HepG2 (cell line): ENCODE results near the gene FTL.

Experiments used
- ZBTB1 ChIP-seq: sonication (generic); formaldehyde crosslinking; IDR thresholded peaks from 2 replicates; pipeline ENCODE4 v1.4.0; 2020; ENCODE audit warnings: missing genetic modification reagents, borderline replicate concordance
- TF ChIP-seq, protein P1 (sequence below): sonication (generic); formaldehyde crosslinking; IDR thresholded peaks from 2 replicates; pipeline ENCODE4 v1.4.0; 2020; ENCODE audit warnings: mild to moderate bottlenecking, low read depth, missing genetic modification reagents
- TF ChIP-seq, protein P2 (sequence below): sonication (generic); formaldehyde crosslinking; IDR thresholded peaks from 2 replicates; pipeline ENCODE4 v1.8.0; 2022; ENCODE audit warnings: mild to moderate bottlenecking, missing genetic modification reagents, borderline replicate concordance
- TF ChIP-seq, protein P3 (sequence below): sonication (generic); formaldehyde crosslinking; IDR thresholded peaks from 2 replicates; pipeline ENCODE4 v1.4.0; 2020; ENCODE audit warnings: missing genetic modification reagents

DNA sequence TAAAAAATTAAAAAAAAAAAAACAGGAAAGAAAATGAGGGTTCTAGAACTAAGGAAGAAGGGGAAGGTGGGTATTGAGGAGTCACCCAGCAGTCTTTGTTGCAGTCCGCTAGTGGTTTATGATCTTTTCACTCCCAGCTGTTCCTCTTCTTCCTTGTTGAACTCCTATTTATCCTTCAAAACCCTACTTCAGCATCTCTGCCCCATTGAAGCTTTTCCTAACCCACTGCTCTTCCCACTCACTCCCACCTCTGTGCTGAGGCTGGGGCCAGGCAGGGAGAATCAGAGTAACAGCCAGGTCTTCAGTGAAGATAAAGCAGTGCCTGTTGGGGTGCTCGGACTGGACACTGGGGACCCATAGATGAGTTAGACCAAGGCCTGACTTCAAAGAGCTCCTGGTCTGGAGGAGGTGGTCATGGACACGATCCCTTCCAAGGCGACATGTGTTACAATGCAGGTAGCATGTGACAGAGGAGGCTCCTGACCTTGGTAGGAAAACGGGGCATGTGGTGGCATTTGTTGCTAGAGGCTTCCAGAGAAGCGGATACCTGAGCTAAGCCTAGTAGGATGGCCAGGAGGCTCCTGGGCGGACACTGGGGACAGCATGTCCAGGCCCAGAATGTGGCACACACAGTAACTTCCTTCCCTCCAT is 40.0 kb downstream of the FTL start:
- TF ChIP-seq, protein P1, sequence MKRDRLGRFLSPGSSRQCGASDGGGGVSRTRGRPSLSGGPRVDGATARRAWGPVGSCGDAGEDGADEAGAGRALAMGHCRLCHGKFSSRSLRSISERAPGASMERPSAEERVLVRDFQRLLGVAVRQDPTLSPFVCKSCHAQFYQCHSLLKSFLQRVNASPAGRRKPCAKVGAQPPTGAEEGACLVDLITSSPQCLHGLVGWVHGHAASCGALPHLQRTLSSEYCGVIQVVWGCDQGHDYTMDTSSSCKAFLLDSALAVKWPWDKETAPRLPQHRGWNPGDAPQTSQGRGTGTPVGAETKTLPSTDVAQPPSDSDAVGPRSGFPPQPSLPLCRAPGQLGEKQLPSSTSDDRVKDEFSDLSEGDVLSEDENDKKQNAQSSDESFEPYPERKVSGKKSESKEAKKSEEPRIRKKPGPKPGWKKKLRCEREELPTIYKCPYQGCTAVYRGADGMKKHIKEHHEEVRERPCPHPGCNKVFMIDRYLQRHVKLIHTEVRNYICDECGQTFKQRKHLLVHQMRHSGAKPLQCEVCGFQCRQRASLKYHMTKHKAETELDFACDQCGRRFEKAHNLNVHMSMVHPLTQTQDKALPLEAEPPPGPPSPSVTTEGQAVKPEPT (CRISPR knock-in tag), result no peak
- TF ChIP-seq, protein P2, sequence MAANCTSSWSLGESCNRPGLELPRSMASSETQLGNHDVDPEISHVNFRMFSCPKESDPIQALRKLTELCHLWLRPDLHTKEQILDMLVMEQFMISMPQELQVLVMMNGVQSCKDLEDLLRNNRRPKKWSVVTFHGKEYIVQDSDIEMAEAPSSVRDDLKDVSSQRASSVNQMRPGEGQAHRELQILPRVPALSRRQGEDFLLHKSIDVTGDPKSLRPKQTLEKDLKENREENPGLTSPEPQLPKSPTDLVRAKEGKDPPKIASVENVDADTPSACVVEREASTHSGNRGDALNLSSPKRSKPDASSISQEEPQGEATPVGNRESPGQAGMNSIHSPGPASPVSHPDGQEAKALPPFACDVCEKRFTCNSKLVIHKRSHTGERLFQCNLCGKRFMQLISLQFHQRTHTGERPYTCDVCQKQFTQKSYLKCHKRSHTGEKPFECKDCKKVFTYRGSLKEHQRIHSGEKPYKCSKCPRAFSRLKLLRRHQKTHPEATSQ (CRISPR knock-in tag), result no peak
- TF ChIP-seq, protein P3, sequence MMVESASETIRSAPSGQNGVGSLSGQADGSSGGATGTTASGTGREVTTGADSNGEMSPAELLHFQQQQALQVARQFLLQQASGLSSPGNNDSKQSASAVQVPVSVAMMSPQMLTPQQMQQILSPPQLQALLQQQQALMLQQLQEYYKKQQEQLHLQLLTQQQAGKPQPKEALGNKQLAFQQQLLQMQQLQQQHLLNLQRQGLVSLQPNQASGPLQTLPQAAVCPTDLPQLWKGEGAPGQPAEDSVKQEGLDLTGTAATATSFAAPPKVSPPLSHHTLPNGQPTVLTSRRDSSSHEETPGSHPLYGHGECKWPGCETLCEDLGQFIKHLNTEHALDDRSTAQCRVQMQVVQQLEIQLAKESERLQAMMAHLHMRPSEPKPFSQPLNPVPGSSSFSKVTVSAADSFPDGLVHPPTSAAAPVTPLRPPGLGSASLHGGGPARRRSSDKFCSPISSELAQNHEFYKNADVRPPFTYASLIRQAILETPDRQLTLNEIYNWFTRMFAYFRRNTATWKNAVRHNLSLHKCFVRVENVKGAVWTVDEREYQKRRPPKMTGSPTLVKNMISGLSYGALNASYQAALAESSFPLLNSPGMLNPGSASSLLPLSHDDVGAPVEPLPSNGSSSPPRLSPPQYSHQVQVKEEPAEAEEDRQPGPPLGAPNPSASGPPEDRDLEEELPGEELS (CRISPR knock-in tag), result no peak
- TF ChIP-seq ZBTB1 (CRISPR knock-in tag), result no peak
